HepG2 (cell line): ENCODE data around the gene SRGAP3. TPM values are rescaled to one million over a fixed set of nuclear protein-coding genes. Genes with fewer than 3 reads are reported as not detected.
A peak's percentile ranks its signal among the peaks of the same experiment; 100 is the strongest.

ENCODE experiments used
- FOXC1 ChIP-seq: sonication (generic); formaldehyde crosslinking; IDR thresholded peaks from 2 replicates; pipeline ENCODE4 v1.8.0; 2022; ENCODE audit warnings: mild to moderate bottlenecking, missing genetic modification reagents, borderline replicate concordance
- GLI4 ChIP-seq: sonication (generic); formaldehyde crosslinking; IDR thresholded peaks from 2 replicates; pipeline ENCODE4 v1.5.1; 2020; ENCODE audit warnings: missing genetic modification reagents, mild to moderate bottlenecking, moderate library complexity, borderline replicate concordance
- HOXA5 ChIP-seq: sonication (generic); formaldehyde crosslinking; IDR thresholded peaks from 2 replicates; pipeline ENCODE4 v1.4.0; 2020; ENCODE audit warnings: missing genetic modification reagents
- KDM5A ChIP-seq: fragments of 200-600 bp; sonication (generic); IDR thresholded peaks from 2 replicates; pipeline ENCODE4 v1.7.0; 2018; ENCODE audit warnings: antibody characterized with exemption, mild to moderate bottlenecking, low read length, borderline replicate concordance
- KDM6A ChIP-seq: IDR thresholded peaks from 2 replicates; pipeline ENCODE4 v1.6.1; 2016; ENCODE audit warnings: low read depth
- SP1 ChIP-seq, 2 experiments: fragments of 450-650 bp in 1 of 2; sonication (generic) in 1 of 2; formaldehyde crosslinking in 1 of 2; IDR thresholded peaks; 2 replicates each; pipeline versions ENCODE4 v1.4.0 to v1.6.1; 2016 to 2020; ENCODE audit warnings: missing genetic modification reagents in 1 of 2
- SP5 ChIP-seq: IDR thresholded peaks from 2 replicates; pipeline ENCODE4 v1.6.1; 2016; ENCODE audit warnings: low read depth, borderline replicate concordance
- ZEB1 ChIP-seq: IDR thresholded peaks from 2 replicates; pipeline ENCODE4 v1.6.1; 2012; ENCODE audit warnings: mild to moderate bottlenecking, low read depth, inconsistent platforms; ENCODE audit not compliant: insufficient replicate concordance
- ZFX ChIP-seq: sonication (generic); formaldehyde crosslinking; IDR thresholded peaks from 2 replicates; pipeline ENCODE4 v1.4.0; 2020; ENCODE audit warnings: mild to moderate bottlenecking, low read depth, missing genetic modification reagents, moderate library complexity
- ZNF282 ChIP-seq: fragments of 450-650 bp; IDR thresholded peaks from 2 replicates; pipeline ENCODE4 v1.6.1; 2018; ENCODE audit not compliant: partially characterized antibody
- ZNF441 ChIP-seq: sonication (generic); formaldehyde crosslinking; IDR thresholded peaks from 2 replicates; pipeline ENCODE4 v1.7.0; 2021; ENCODE audit warnings: missing genetic modification reagents, borderline replicate concordance
- ZNF558 ChIP-seq: sonication (generic); formaldehyde crosslinking; IDR thresholded peaks from 2 replicates; pipeline ENCODE4 v1.9.0; 2022; ENCODE audit warnings: mild to moderate bottlenecking, missing genetic modification reagents, borderline replicate concordance
- ZNF563 ChIP-seq: sonication (generic); formaldehyde crosslinking; IDR thresholded peaks from 2 replicates; pipeline ENCODE4 v1.8.0; 2022; ENCODE audit warnings: mild to moderate bottlenecking, moderate library complexity, missing genetic modification reagents
- ZNF709 ChIP-seq: sonication (generic); formaldehyde crosslinking; IDR thresholded peaks from 2 replicates; pipeline ENCODE4 v1.5.0; 2020; ENCODE audit warnings: mild to moderate bottlenecking, missing genetic modification reagents
- polyA plus RNA-seq, 8 experiments: library from polyadenylated mRNA; depleted of rRNA in 3 of 8; stranded (reverse) in 7 of 8; unstranded in 1 of 8; fragments of >200 nt; fragmentation: Illumina TruSeq in 4 of 8; extraction: Trizol in 4 of 8; gene quantifications; 2 replicates each; pipeline versions ENCODE4 v1.2.1 to v1.2.3, GENCODE V29; 2011 to 2016; ENCODE audit warnings: low read depth in 4 of 8, missing spikeins in 1 of 8, mixed read lengths in 1 of 8; ENCODE audit not compliant: insufficient read depth in 1 of 8
- total RNA-seq, 5 experiments: library from RNA; depleted of rRNA; stranded (reverse); fragments of >200 nt; fragmentation: Illumina TruSeq; extraction: Trizol; gene quantifications; 2 replicates each; pipeline ENCODE4 v1.2.3, GENCODE V29; 2016; ENCODE audit warnings: low read depth in 1 of 5
- TF ChIP-seq, protein P1 (sequence below), 2 experiments: sonication (generic) in 1 of 2; formaldehyde crosslinking in 1 of 2; IDR thresholded peaks; 2 replicates each; pipeline versions ENCODE4 v1.5.1 to v1.6.1; 2011 to 2020; ENCODE audit warnings: borderline replicate concordance in 1 of 2, low read depth in 1 of 2, low read length in 1 of 2, mild to moderate bottlenecking in 1 of 2, missing genetic modification reagents in 1 of 2, moderate library complexity in 1 of 2
- TF ChIP-seq, protein P2 (sequence below): sonication (generic); formaldehyde crosslinking; IDR thresholded peaks from 2 replicates; pipeline ENCODE4 v1.4.0; 2020; ENCODE audit warnings: missing genetic modification reagents, borderline replicate concordance

The SRGAP3 gene
- total and polyA plus RNA-seq, 2 of the 13 experiments (the other 11 are each of a cell fraction or from before 2014, with no cell fraction given), result 1.2 to 1.4 TPM

DNA sequence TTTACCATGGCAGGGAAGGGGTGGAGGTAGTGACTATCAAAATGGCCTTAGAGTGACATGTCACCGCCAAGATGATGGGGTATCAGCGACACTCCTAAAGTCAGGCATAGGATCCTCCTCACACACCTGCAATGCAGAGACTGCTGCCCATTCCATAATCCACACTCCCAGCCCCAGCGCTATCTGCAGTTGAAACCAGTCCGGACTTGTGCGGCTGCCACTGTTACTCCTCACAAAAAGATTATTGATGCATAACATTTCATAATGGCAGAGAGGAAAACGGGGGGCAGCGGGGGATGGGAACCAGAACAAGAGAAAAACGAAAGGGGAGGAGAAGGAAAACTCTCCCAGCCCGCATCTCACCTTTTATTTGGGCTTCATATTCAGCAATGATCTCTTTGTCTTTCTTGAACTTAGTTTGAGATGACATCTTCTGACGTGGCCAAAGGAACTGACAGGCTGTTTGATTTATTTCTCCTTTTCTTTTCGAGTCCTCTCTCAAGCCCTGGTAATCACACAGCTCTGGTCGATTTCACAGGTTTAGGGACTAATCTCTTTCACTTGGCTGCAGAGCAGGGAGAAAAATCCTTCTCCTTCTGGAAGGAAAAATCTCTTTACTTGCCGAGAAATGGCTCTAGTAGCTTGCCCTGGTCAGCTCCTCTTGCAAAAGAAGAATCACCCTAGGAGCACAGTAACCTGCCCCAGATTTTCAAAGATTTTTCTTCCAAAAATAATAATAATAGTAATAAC lies 749 bp downstream of the SRGAP3 start (continued):
- TF ChIP-seq, protein P1, sequence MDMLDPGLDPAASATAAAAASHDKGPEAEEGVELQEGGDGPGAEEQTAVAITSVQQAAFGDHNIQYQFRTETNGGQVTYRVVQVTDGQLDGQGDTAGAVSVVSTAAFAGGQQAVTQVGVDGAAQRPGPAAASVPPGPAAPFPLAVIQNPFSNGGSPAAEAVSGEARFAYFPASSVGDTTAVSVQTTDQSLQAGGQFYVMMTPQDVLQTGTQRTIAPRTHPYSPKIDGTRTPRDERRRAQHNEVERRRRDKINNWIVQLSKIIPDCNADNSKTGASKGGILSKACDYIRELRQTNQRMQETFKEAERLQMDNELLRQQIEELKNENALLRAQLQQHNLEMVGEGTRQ (IDR thresholded peaks at IDR 0.05; ENCODE audit: low read depth, low read length), result no peak
- TF ChIP-seq, protein P1 (CRISPR knock-in tag; IDR thresholded peaks at IDR 0.05; ENCODE audit: borderline replicate concordance), result no peak
- TF ChIP-seq KDM5A (no peak), FOXC1 (CRISPR knock-in tag) (no peak), KDM6A (no peak), SP5 (no peak), ZNF563 (CRISPR knock-in tag) (no peak), ZFX (CRISPR knock-in tag) (0 out of 2 replicates have a peak, but pooled peaks have one; percentile 5), HOXA5 (CRISPR knock-in tag) (no peak), ZNF558 (CRISPR knock-in tag) (0 out of 2 replicates have a peak, but pooled peaks have one; percentile 28), ZNF441 (CRISPR knock-in tag) (no peak), SP1 (IDR thresholded peaks at IDR 0.05) (no peak), SP1 (CRISPR knock-in tag; IDR thresholded peaks at IDR 0.05) (0 out of 2 replicates have a peak, but pooled peaks have one; percentile 4), GLI4 (no peak), ZNF709 (CRISPR knock-in tag) (no peak), ZEB1 (no peak), ZNF282 (no peak)
- TF ChIP-seq, protein P2, sequence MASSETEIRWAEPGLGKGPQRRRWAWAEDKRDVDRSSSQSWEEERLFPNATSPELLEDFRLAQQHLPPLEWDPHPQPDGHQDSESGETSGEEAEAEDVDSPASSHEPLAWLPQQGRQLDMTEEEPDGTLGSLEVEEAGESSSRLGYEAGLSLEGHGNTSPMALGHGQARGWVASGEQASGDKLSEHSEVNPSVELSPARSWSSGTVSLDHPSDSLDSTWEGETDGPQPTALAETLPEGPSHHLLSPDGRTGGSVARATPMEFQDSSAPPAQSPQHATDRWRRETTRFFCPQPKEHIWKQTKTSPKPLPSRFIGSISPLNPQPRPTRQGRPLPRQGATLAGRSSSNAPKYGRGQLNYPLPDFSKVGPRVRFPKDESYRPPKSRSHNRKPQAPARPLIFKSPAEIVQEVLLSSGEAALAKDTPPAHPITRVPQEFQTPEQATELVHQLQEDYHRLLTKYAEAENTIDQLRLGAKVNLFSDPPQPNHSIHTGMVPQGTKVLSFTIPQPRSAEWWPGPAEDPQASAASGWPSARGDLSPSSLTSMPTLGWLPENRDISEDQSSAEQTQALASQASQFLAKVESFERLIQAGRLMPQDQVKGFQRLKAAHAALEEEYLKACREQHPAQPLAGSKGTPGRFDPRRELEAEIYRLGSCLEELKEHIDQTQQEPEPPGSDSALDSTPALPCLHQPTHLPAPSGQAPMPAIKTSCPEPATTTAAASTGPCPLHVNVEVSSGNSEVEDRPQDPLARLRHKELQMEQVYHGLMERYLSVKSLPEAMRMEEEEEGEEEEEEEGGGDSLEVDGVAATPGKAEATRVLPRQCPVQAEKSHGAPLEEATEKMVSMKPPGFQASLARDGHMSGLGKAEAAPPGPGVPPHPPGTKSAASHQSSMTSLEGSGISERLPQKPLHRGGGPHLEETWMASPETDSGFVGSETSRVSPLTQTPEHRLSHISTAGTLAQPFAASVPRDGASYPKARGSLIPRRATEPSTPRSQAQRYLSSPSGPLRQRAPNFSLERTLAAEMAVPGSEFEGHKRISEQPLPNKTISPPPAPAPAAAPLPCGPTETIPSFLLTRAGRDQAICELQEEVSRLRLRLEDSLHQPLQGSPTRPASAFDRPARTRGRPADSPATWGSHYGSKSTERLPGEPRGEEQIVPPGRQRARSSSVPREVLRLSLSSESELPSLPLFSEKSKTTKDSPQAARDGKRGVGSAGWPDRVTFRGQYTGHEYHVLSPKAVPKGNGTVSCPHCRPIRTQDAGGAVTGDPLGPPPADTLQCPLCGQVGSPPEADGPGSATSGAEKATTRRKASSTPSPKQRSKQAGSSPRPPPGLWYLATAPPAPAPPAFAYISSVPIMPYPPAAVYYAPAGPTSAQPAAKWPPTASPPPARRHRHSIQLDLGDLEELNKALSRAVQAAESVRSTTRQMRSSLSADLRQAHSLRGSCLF (CRISPR knock-in tag), result no peak
